Spleen (tissue), 11 donors: ENCODE results near the gene ESR2. TPM values are rescaled to one million over a fixed set of nuclear protein-coding genes. Genes with fewer than 3 reads are reported as not detected.

ENCODE experiments used
- DNase-seq: peaks from one replicate; pipeline ENCODE4 v3.0.0-alpha.2; 2020
- H3K27ac ChIP-seq, 8 donors: fragments of 200-600 bp; sonication (generic) in 7 of 8; 1 replicate in 4 of 8; 2 replicates in 4 of 8; pipeline versions ENCODE4 v1.5.0 to v1.8.0; 2016 to 2021; ENCODE audit warnings: inconsistent platforms in 4 of 8, mild to moderate bottlenecking in 4 of 8, moderate library complexity in 1 of 8
- H3K27me3 ChIP-seq, 7 donors: fragments of 200-600 bp; sonication (generic) in 6 of 7; replicated peaks in 1 of 7; 1 replicate in 4 of 7; 2 replicates in 3 of 7; pipeline versions ENCODE4 v1.5.0 to v1.8.0; 2016 to 2021; ENCODE audit warnings: inconsistent platforms in 3 of 7, mild to moderate bottlenecking in 1 of 7
- H3K36me3 ChIP-seq, 6 donors: fragments of 200-600 bp; sonication (generic) in 5 of 6; 1 replicate in 4 of 6; 2 replicates in 2 of 6; pipeline versions ENCODE4 v1.5.0 to v1.8.0; 2016 to 2021; ENCODE audit warnings: inconsistent platforms in 2 of 6
- H3K4me1 ChIP-seq, 6 donors: fragments of 200-600 bp; sonication (generic) in 5 of 6; 1 replicate in 3 of 6; 2 replicates in 3 of 6; pipeline versions ENCODE4 v1.5.0 to v1.8.0; 2016 to 2021; ENCODE audit warnings: inconsistent platforms in 3 of 6
- H3K4me3 ChIP-seq, 8 donors: fragments of 200-600 bp; sonication (generic) in 7 of 8; 1 replicate in 4 of 8; 2 replicates in 4 of 8; pipeline versions ENCODE4 v1.5.0 to v1.8.0; 2016 to 2021; ENCODE audit warnings: inconsistent platforms in 4 of 8, mild to moderate bottlenecking in 4 of 8, moderate library complexity in 2 of 8
- H3K9me3 ChIP-seq, 8 donors: fragments of 200-600 bp; sonication (generic) in 7 of 8; 1 replicate in 4 of 8; 2 replicates in 4 of 8; pipeline versions ENCODE4 v1.5.0 to v1.8.0; 2016 to 2021; ENCODE audit warnings: inconsistent platforms in 4 of 8
- POLR2A ChIP-seq, 3 donors: fragments of 450-650 bp; IDR thresholded peaks; one replicate each; pipeline ENCODE4 v1.5.1; 2017; ENCODE audit warnings: antibody characterized with exemption in 3 of 3, mild to moderate bottlenecking in 1 of 3
- POLR2AphosphoS5 ChIP-seq, 3 donors: sonication (generic); formaldehyde crosslinking; IDR thresholded peaks; one replicate each; pipeline ENCODE4 v1.5.1; 2017; ENCODE audit warnings: antibody characterized with exemption in 3 of 3
- WGBS, 5 donors: extraction: QIAGEN DNeasy Blood & Tissue Kit in 3 of 5; methylation state at CpG; one replicate each; pipeline versions ENCODE4 v1.1.5 to v1.1.7; 2013 to 2018; 5-methylcytosine and 5-hydroxymethylcytosine counted together
- intact Hi-C: fragments of 100-400 bp; cut with DNase I; formaldehyde crosslinking; loops from one replicate; pipeline ENCODE4 v1.15.0; 2023; ENCODE audit warnings: low total_unique reads
- polyA plus RNA-seq, 3 donors: library from polyadenylated mRNA; stranded (reverse); fragments of 200-250 nt; gene quantifications; one replicate each; pipeline ENCODE4 v1.2.1, GENCODE V29; 2013
- total RNA-seq, 7 donors: library from RNA; depleted of rRNA in 3 of 7; stranded (reverse); fragments of >200 nt in 3 of 7; fragmentation: NEBNext Ultra II Directional in 4 of 7; extraction: Animal tissue kit (Norgen Biotek cat#: 25700) in 4 of 7; gene quantifications; one replicate each; pipeline versions ENCODE4 v1.1.0 to v1.2.1, GENCODE V29; 2016 to 2021
- TF ChIP-seq, protein P1 (sequence below), 11 experiments: fragments of 200-600 bp in 7 of 11; fragments of 450-650 bp in 4 of 11; sonication (generic) in 4 of 11; IDR thresholded peaks in 8 of 11; conservative IDR thresholded peaks in 3 of 11; 1 replicate in 7 of 11; 2 replicates in 4 of 11; pipeline versions ENCODE4 v1.4.0 to v1.8.0; 2016 to 2021; ENCODE audit warnings: antibody characterized with exemption in 11 of 11, inconsistent platforms in 4 of 11, mild to moderate bottlenecking in 1 of 11
- donor health status: healthy with polysubstance abuse.
- donor health status: DM: no; HTN: no; CAD: no; lungs with moderate emphysema.
- donor health status: DM: no; HTN: no; CAD: no.
- donor health status: Bipolar disorder and iron deficiency.
- donor health status: healthy.
- donor health status: DM: no; HTN: no; CAD: no.
- donor health status: DM: yes; HTN: yes; CAD: no.

Gene ESR2
- total and polyA plus RNA-seq, 10 donors = 0.93 to 9.0 (median 3.8) TPM

DNA sequence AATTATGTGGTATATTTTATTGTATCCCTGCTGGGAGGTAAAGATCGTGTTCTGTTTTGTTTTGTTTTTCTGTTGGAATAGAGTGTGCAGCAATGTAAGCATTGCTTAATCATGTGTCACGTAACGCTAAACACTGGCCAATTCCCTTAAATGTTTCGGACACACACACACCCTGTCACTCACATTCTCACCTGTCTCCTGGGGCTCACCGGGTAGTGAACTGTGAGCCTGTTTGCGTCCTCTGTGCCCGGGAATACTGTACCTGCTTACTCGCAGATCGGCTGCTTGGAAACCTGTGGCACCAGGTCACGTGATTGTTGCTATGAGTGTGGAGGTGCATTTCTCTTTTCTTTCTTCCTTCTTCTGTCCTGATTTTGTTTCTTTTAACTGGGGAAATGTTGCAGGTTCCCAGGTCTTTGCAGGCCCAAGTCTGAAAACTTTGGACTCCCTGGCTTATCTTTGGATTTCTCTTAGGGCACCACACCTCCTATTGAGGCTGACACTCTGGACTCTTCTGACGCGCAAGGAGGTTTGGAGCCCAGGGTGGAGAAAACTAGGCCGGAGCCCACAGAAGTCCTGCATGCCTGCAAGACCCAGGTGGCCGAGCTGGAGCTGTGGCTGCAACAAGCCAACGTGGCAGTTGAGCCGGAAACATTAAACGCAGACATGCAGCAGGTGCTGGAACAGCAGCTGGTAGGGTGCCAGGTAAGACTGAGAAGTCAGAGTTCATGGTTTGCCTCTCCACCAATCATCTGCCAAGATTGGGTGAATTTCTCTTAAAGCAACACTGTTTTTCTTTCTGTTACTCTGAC is 181.1 kb downstream of the ESR2 start:
- Histone ChIP-seq H3K27me3 (no peaks in the 10 kb centered on the region), H3K36me3 (peaks cover 0 to 97% (median 33%) of the 10 kb centered on the region in 6 donors), H3K4me1 (no peaks in the 10 kb centered on the region), H3K27ac (no peak overlapping the region), H3K4me3 (no peak overlapping the region), H3K9me3 (no peaks in the 10 kb centered on the region)
- intact Hi-C loops = no loop called here
- TF ChIP-seq POLR2A (IDR thresholded peaks at IDR 0.05) (no peak), POLR2AphosphoS5 (IDR thresholded peaks at IDR 0.05) (no peak)
- TF ChIP-seq, protein P1, sequence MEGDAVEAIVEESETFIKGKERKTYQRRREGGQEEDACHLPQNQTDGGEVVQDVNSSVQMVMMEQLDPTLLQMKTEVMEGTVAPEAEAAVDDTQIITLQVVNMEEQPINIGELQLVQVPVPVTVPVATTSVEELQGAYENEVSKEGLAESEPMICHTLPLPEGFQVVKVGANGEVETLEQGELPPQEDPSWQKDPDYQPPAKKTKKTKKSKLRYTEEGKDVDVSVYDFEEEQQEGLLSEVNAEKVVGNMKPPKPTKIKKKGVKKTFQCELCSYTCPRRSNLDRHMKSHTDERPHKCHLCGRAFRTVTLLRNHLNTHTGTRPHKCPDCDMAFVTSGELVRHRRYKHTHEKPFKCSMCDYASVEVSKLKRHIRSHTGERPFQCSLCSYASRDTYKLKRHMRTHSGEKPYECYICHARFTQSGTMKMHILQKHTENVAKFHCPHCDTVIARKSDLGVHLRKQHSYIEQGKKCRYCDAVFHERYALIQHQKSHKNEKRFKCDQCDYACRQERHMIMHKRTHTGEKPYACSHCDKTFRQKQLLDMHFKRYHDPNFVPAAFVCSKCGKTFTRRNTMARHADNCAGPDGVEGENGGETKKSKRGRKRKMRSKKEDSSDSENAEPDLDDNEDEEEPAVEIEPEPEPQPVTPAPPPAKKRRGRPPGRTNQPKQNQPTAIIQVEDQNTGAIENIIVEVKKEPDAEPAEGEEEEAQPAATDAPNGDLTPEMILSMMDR (IDR thresholded peaks at IDR 0.05 in 8 of 11, conservative IDR thresholded peaks at IDR 0.05 in 3 of 11) = no peak
- DNase-seq = no peak
- WGBS, 5 donors = 88 to 95% (median 91%) methylated on average over 17 of the region's 17 CpGs

DNA sequence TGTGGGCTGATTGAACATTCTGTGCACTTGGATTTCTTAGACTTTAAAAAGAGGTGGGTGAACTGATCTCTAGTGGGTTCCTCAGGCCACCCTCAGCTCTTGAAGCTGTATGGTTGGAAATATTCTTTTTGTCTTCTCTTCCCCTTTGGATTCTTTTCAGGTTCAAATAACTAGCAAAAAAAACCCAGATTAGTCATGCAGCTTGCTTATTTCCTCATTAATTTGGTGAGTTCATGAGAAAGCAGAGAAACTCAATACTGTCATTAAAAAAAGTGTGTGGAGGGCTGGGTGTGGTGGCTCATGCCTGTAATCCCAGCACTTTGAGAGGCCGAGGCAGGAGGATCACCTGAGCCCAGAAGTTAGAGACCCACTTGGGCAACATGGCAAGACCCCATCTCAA is 183.4 kb downstream of the ESR2 start:
- no peaks in the 10 kb centered on the region for H3K27me3 ChIP-seq
- H3K4me3 ChIP-seq = no peak overlapping the region
- no peak for DNase-seq
- 94 to 100% (median 100%) methylated on average over 1 of the region's 1 CpG for WGBS, 5 donors
- no peaks in the 10 kb centered on the region for H3K9me3 ChIP-seq
- peaks cover 0 to 97% (median 35%) of the 10 kb centered on the region in 6 donors for H3K36me3 ChIP-seq
- TF ChIP-seq POLR2A (IDR thresholded peaks at IDR 0.05) = no peak
- no peak for TF ChIP-seq POLR2AphosphoS5 (IDR thresholded peaks at IDR 0.05)
- TF ChIP-seq, protein P1 (IDR thresholded peaks at IDR 0.05 in 8 of 11, conservative IDR thresholded peaks at IDR 0.05 in 3 of 11) = no peak
- intact Hi-C loops = no loop called here
- no peak overlapping the region for H3K27ac ChIP-seq
- no peaks in the 10 kb centered on the region for H3K4me1 ChIP-seq

DNA sequence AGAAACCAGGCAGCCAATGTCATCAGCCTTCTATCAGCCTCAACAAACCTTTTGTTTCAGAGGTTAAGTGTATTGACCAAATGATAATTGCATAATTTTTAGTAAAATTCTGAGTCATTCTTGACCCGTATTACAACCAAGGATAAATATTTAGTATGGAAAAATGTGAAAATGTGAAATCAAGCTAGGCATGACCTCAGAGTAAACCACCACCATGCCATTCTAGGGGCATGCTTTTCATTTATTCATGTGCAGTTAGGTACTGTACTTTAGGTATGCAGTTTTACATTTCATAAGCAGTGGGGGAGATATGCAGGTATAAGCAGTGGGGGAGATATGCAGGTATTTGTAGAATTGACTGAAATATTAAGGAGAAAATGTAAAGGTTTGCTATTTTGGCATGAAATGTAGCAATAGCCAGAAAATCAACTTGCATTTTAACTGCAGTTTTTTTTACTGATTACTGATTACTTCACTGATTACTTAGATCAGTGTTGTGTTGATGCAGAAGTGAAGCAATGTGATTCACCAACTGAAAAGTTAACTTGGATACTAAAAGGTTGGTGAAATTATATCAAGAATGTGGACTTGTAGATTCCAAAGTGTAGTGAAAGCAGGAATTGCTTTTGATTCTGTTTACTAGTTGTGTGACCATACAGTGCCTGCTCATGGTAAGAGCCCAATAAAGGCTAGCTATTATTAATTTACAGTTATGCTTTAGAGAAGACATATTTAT is 184.2 kb downstream of the ESR2 start:
- no peak overlapping the region for H3K4me3 ChIP-seq
- no peaks in the 10 kb centered on the region for H3K9me3 ChIP-seq
- no peaks in the 10 kb centered on the region for H3K27me3 ChIP-seq
- no peak for DNase-seq
- 62 to 92% (median 83%) methylated on average over 1 of the region's 1 CpG for WGBS, 5 donors
- intact Hi-C loops = no loop called here
- no peaks in the 10 kb centered on the region for H3K4me1 ChIP-seq
- TF ChIP-seq, protein P1 (IDR thresholded peaks at IDR 0.05 in 8 of 11, conservative IDR thresholded peaks at IDR 0.05 in 3 of 11) = no peak
- TF ChIP-seq POLR2AphosphoS5 (IDR thresholded peaks at IDR 0.05) (no peak), POLR2A (IDR thresholded peaks at IDR 0.05) (no peak)
- H3K27ac ChIP-seq = no peak overlapping the region
- H3K36me3 ChIP-seq = peaks cover 0 to 97% (median 31%) of the 10 kb centered on the region in 6 donors

DNA sequence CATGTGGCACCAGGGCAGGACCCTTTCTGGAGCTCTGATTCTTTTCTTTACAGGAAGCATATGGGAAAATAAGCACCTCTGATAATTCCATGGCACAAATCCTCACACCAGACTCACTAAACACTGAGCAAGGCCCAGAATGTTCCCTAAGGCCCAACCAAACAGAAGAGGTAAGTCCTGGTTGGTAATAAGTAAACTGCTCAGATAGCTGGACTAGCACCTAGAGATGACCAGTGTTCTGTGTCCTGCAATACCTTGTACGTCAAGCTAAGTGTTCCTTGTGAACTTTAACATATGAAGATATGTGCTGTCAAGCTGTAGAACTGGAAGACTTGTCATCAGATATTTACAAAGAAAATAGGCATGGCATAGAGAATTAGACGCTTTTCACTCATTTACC is 186.7 kb downstream of the ESR2 start:
- intact Hi-C loops = no loop called here
- TF ChIP-seq POLR2AphosphoS5 (IDR thresholded peaks at IDR 0.05) = no peak
- TF ChIP-seq, protein P1 (IDR thresholded peaks at IDR 0.05 in 8 of 11, conservative IDR thresholded peaks at IDR 0.05 in 3 of 11) = no peak
- TF ChIP-seq POLR2A (IDR thresholded peaks at IDR 0.05) = no peak
- Histone ChIP-seq H3K36me3 (peaks cover 0 to 98% (median 29%) of the 10 kb centered on the region in 6 donors), H3K27me3 (no peaks in the 10 kb centered on the region), H3K27ac (no peak overlapping the region), H3K4me1 (no peaks in the 10 kb centered on the region), H3K4me3 (no peak overlapping the region), H3K9me3 (no peaks in the 10 kb centered on the region)
- no peak for DNase-seq
- WGBS, 5 donors = 91 to 99% (median 96%) methylated on average over 2 of the region's 2 CpGs
